Tibial artery (tissue), 4 donors: ENCODE measurements around the gene TMC2.

Experiments used
- DNase-seq, 2 donors: peaks; one replicate each; pipeline ENCODE4 v3.0.0-alpha.2; 2019
- H3K27ac ChIP-seq, 2 donors: fragments of 200-600 bp; sonication (generic) in 1 of 2; 1 replicate in 1 of 2; 2 replicates in 1 of 2; pipeline ENCODE4 v1.5.1; 2018 to 2019; ENCODE audit warnings: mild to moderate bottlenecking in 1 of 2
- H3K27me3 ChIP-seq, 2 donors: fragments of 200-600 bp; sonication (generic) in 1 of 2; one replicate each; pipeline versions ENCODE4 v1.5.1 to v1.6.0; 2016 to 2019
- H3K36me3 ChIP-seq, 3 donors: fragments of 200-600 bp; sonication (generic) in 2 of 3; one replicate each; pipeline ENCODE4 v1.5.1; 2016 to 2019; ENCODE audit warnings: mild to moderate bottlenecking in 2 of 3
- H3K4me1 ChIP-seq, 4 donors: fragments of 200-600 bp; sonication (generic) in 2 of 4; 1 replicate in 3 of 4; 2 replicates in 1 of 4; pipeline ENCODE4 v1.5.1; 2016 to 2019
- H3K4me3 ChIP-seq, 2 donors: fragments of 200-600 bp; sonication (generic) in 1 of 2; 1 replicate in 1 of 2; 2 replicates in 1 of 2; pipeline ENCODE4 v1.5.1; 2018 to 2019; ENCODE audit warnings: mild to moderate bottlenecking in 2 of 2
- H3K9me3 ChIP-seq, 3 donors: fragments of 200-600 bp; sonication (generic) in 1 of 3; one replicate each; pipeline ENCODE4 v1.5.1; 2016 to 2019
- intact Hi-C: fragments of 100-400 bp; cut with DNase I; formaldehyde crosslinking; loops from one replicate; pipeline ENCODE4 v1.15.0; 2023; ENCODE audit warnings: low total_unique reads
- TF ChIP-seq, protein P1 (sequence below), 2 experiments: fragments of 200-600 bp in 1 of 2; fragments of 450-650 bp in 1 of 2; IDR thresholded peaks; one replicate each; pipeline ENCODE4 v1.5.1; 2017 to 2019; ENCODE audit warnings: antibody characterized with exemption in 2 of 2, mild to moderate bottlenecking in 1 of 2, moderate library complexity in 1 of 2

Gene TMC2

DNA sequence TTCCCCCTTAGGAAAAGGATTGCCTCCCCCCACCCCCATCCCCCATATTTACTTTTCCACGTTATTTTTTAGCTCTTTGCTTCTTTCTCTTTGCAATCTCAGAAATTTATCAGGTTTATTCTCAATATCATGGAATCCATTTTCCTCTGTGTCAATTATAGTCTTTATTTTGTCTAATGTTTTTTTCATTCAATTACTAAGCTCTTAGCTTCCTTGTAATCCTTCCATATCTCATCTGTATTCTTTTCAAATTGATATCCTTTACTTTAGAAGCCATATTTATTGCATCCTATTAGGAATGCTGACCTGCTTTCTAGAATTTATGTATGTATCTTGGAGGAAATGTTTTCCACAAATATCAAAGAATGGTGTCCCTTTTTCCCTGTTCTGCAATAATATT, 39.3 kb downstream of the TMC2 start:
- TF ChIP-seq, protein P1, sequence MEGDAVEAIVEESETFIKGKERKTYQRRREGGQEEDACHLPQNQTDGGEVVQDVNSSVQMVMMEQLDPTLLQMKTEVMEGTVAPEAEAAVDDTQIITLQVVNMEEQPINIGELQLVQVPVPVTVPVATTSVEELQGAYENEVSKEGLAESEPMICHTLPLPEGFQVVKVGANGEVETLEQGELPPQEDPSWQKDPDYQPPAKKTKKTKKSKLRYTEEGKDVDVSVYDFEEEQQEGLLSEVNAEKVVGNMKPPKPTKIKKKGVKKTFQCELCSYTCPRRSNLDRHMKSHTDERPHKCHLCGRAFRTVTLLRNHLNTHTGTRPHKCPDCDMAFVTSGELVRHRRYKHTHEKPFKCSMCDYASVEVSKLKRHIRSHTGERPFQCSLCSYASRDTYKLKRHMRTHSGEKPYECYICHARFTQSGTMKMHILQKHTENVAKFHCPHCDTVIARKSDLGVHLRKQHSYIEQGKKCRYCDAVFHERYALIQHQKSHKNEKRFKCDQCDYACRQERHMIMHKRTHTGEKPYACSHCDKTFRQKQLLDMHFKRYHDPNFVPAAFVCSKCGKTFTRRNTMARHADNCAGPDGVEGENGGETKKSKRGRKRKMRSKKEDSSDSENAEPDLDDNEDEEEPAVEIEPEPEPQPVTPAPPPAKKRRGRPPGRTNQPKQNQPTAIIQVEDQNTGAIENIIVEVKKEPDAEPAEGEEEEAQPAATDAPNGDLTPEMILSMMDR (IDR thresholded peaks at IDR 0.05) = no peak
- Histone ChIP-seq H3K27me3 (peaks cover 0 to 16% of the 10 kb centered on the region in 2 donors), H3K4me1 (no peaks in the 10 kb centered on the region), H3K36me3 (no peaks in the 10 kb centered on the region), H3K9me3 (no peaks in the 10 kb centered on the region), H3K27ac (no peak overlapping the region), H3K4me3 (no peak overlapping the region)
- no peak for DNase-seq
- intact Hi-C loops = no loop called here

DNA sequence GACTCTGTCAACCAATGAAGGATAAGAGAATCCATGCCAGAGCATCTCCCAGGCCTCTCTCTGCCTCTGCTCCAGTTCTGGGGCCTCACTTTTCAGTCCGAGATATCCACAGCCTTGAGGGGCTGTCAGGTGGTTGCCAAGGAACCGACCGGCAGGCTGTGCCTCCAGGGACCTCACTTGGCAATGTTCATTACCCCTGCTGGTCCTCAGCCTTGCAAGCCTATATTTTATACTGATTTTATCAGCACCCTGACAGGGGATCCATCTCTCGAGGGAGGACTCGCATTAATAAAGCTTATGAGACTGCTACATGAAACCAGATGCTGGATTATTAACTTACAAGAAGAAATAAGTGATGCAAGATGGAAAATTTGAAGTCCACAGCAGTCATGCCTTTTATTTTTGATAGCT, 39.9 kb downstream of the TMC2 start:
- Histone ChIP-seq H3K4me1 (no peaks in the 10 kb centered on the region), H3K27ac (no peak overlapping the region), H3K9me3 (no peaks in the 10 kb centered on the region), H3K4me3 (no peak overlapping the region), H3K27me3 (peaks cover 0 to 18% of the 10 kb centered on the region in 2 donors), H3K36me3 (no peaks in the 10 kb centered on the region)
- intact Hi-C loops = no loop called here
- DNase-seq = no peak
- TF ChIP-seq, protein P1 (IDR thresholded peaks at IDR 0.05) = no peak

DNA sequence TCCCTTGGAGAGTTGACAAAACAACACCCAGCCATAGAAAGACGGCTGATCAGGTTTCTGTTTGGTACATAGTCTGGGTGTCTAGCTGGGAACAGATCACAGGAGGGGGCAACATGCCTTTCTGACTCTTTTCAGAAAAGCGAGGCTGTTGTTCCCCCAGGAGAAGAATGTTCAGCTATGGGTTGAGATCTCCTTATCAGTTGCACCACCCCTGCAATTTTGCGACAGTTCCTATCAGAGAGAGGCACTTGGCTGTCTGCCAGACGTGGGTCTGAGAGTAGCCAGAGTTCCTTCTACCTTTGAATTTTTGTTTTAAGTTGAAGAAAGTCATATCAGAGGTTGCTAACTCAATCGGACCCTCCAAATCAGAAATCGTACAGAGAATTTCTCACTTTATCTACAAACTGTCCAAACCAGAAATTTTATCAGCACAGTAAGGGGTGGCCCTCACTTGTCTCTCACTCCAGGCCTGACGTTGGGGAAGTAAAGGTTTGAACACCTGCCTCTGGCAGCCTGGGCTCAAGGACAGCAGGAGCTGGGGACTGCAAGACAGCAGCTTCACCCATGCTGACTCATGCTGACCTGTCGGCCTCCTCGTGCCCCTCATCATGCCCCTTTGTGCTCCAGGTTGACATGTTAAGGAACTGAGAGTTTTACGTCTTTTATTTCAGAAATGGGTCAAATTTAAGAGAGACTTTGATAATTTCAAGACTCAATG, 42.3 kb downstream of the TMC2 start:
- no peak overlapping the region for H3K4me3 ChIP-seq
- no peaks in the 10 kb centered on the region for H3K36me3 ChIP-seq
- H3K27me3 ChIP-seq = peaks cover 0 to 18% of the 10 kb centered on the region in 2 donors
- TF ChIP-seq, protein P1 (IDR thresholded peaks at IDR 0.05) = no peak
- H3K27ac ChIP-seq = no peak overlapping the region
- intact Hi-C loops = no loop called here
- H3K9me3 ChIP-seq = no peaks in the 10 kb centered on the region
- DNase-seq = no peak
- H3K4me1 ChIP-seq = no peaks in the 10 kb centered on the region

DNA sequence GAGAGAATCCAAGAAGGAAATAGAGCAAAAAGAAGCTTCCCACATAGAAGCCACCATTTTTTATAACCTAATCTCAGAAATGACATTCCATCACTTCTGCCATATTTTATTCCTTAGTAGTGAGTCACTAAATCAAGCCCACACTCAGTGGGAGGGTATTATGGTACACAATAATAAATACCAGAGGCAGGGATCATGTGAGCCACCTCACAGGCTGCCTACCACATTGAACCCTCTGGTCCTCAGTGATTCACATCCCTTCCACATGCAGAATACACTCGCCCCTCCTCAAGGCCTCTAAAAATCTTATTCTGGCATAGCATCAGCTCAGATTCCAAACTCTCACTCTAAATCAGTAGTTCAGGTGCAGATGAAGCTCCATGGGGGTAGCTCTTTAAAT, 49.4 kb downstream of the TMC2 start:
- no peak for DNase-seq
- TF ChIP-seq, protein P1 (IDR thresholded peaks at IDR 0.05) = no peak
- H3K4me1 ChIP-seq = no peaks in the 10 kb centered on the region
- no peaks in the 10 kb centered on the region for H3K9me3 ChIP-seq
- intact Hi-C loops = no loop called here
- H3K36me3 ChIP-seq = no peaks in the 10 kb centered on the region
- H3K27ac ChIP-seq = no peak overlapping the region
- no peak overlapping the region for H3K4me3 ChIP-seq
- peaks cover 0 to under 1% of the 10 kb centered on the region in 2 donors for H3K27me3 ChIP-seq

DNA sequence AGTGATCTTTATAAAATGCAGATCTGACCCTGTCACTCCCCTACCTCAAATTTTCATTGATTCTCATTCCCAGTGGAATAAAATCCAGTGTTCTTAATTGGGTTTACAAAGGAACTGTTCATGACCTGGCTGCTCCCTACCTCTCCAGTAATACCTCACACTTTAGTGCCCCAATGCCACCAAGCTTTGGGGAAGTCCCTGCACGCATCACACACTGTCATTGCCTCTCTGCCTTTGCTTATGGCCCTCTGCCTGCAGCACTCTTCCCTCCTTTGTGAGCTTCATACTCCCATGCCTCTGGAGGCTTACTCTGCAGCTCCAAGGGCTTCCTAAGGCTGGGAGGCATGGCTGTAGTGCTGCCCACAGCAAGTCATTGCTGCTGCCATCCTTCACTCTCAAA, 57.4 kb downstream of the TMC2 start:
- no peak overlapping the region for H3K27ac ChIP-seq
- peaks cover 0 to 13% of the 10 kb centered on the region in 2 donors for H3K27me3 ChIP-seq
- H3K4me3 ChIP-seq = no peak overlapping the region
- DNase-seq = no peak
- no peaks in the 10 kb centered on the region for H3K4me1 ChIP-seq
- no peaks in the 10 kb centered on the region for H3K9me3 ChIP-seq
- H3K36me3 ChIP-seq = no peaks in the 10 kb centered on the region
- TF ChIP-seq, protein P1 (IDR thresholded peaks at IDR 0.05) = no peak
- intact Hi-C loops = no loop called here
